ENCODE results near the gene PSTPIP1.

DNA sequence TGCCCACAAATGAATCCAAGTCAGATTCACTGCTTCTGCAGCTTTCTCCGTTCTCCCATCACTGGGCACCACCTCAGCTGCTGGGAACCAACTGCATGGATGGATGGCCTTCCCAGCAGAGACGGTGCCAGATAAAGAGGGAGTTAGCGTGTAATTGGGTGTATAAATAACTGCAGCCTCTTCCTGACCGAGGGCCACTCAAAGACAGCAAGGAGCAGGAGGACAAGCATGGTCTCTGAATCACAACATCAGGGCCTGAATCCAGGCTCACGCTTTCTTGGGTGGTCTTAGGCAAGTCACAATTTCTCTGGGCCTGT is 44.2 kb downstream of the PSTPIP1 start:
- TF ChIP-seq EZH2 (IDR thresholded peaks at IDR 0.05; ENCODE audit: insufficient read depth, poor library complexity, severe bottlenecking): no peak
- TF ChIP-seq EZH2phosphoT487 (IDR thresholded peaks at IDR 0.05; ENCODE audit: insufficient read depth, low read depth): no peak

Measured in GM23248 (cell line).